Stomach (tissue), 4 donors: Measurements from ENCODE around the gene CIAO2B.

Experiments
- CTCF ChIP-seq, 7 experiments: fragments of 450-650 bp in 4 of 7; fragments of 200-600 bp in 3 of 7; sonication (generic) in 3 of 7; IDR thresholded peaks; one replicate each; pipeline ENCODE4 v1.5.1; 2016 to 2019; ENCODE audit warnings: antibody characterized with exemption in 7 of 7, control low read depth in 2 of 7, mild to moderate bottlenecking in 1 of 7
- EP300 ChIP-seq: sonication (generic); formaldehyde crosslinking; IDR thresholded peaks from one replicate; pipeline ENCODE4 v1.6.1; 2017; ENCODE audit warnings: antibody characterized with exemption
- POLR2A ChIP-seq, 4 donors: fragments of 450-650 bp; IDR thresholded peaks; one replicate each; pipeline ENCODE4 v1.6.1; 2016; ENCODE audit warnings: antibody characterized with exemption in 4 of 4, control low read depth in 2 of 4, mild to moderate bottlenecking in 1 of 4, moderate library complexity in 1 of 4

GRCh38 chr16:66911112-66911511 lies 23.1 kb downstream of the CIAO2B start:
- no peak for TF ChIP-seq POLR2A (IDR thresholded peaks at IDR 0.05)
- TF ChIP-seq CTCF (IDR thresholded peaks at IDR 0.05), result no peak
- TF ChIP-seq EP300, result no peak
